HG03064 (cell line): ENCODE results near the gene PGPEP1.
"Not testable (repeated sequence)": the region's sequence is repeated elsewhere in the genome, so short reads cannot be mapped to it uniquely, and the experiment has no call there.

Source experiments
- ATAC-seq: cut with Tn5 transposase; IDR thresholded peaks from one replicate; pipeline ENCODE4 v1.9.1; 2021; ENCODE audit warnings: low read depth; ENCODE audit not compliant: unreplicated experiment

Gene PGPEP1

DNA sequence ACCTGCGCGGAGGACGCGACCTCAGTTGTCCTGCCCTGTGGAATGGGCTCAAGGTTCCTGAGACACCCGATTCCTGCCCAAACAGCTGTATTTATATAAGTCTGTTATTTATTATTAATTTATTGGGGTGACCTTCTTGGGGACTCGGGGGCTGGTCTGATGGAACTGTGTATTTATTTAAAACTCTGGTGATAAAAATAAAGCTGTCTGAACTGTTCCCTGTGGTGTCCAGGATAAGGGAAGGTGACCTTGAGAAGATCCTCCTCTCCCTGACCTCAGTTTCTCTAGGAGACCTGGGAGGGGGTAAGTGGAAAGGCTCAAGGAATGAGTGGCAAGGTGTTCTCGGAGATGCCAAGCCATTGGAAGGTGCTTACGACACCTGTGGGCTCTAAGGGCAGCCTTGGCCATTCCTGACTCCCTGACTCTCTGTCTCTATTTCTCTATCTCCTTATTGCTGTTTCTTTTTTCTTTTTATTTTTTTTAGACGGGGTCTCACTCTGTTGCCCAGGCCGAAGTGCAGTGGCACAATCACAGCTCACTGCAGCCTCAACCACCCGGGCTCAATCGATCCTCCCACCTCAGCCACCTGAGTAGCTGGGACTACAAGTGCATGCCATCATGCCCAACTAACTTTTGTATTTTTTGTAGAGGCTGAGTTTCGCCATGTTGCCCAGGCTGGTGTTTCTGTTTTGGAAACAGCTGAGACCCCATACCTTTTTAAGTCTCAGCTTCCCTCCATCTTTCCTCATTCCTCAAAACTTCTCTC lies 48.7 kb downstream of the PGPEP1 start:
- no peak for ATAC-seq

GRCh38 chr19:18389726-18390064 lies 49.3 kb downstream of the PGPEP1 start:
- no peak for ATAC-seq

DNA sequence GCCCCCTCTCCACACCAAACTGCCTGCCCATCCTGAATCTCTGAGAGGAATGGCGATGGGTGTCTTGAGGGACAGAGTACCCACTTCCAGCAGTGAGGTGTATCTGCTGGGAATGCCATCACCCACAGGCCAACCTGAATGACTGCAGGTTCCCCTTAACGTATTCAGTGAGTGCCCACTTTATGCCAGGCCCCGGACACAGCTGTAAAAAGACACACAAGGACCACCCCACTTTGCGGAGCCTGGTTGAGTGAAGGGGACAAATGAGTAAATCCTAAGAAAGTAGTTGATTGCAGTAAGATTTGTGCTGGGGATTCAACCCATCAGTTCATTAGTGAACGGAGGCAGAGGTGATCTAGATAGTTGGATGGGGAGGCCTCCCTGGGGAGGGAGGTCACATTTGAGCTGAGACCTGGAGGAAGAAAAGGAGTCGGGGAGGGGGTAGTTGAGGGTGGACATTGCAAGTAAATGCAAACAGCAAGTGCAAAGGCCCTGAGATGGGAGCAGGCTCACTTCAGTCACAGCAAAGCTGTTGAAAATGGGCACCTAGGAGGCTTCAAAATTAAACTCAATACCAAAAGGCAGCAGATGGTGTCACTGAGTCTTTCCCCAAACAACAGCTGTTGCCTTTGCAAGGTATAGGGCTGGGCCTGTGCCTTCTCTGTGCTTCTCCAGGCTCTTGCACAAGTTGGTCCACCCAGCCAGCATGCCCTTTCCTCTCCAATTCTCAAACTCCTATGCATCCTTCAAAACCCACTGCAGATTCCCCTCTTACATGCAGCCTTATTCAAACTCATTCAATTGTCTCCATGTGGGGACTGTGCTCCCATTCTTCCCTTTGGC lies 49.9 kb downstream of the PGPEP1 start:
- no peak for ATAC-seq

GRCh38 chr19:18391509-18392075 lies 51.2 kb downstream of the PGPEP1 start:
- ATAC-seq, result no peak

DNA sequence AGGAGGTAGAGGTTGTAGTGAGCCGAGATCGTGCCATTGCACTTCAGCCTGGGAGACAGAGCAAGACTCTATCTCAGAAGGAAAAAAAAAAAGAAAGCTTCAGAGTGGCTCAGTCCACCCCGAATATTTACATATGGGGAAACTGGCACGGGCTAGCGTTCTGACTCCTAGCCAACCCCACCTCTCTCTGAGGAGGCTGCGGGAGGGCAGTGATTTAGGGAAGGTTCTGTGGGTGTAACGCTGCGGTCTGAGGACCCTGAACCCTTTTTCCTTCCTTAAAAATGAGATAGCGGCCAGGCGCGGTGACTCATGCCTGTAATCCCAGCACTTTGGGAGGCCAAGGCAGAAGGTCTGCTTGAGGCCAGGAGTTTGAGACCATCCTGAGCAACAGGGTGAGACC lies 52.0 kb downstream of the PGPEP1 start:
- no peak for ATAC-seq

DNA sequence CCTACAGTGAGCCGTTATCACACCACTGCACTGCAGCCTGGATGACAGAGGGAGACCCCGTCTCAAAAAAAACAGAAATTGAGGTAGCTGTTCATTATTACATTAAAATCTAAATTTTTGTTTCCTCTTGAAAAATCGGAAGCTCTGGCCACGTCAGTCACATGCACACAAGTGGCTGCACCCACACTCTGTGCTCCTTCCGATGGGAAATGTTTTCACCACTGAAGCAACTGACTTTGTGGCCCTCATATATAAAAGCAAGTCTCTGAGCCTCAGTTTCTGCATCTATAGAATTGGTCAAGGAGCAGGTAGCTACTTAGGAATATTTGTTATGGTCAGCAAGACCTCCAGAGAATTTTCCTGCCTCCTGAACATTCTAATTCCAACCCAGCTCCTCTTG lies 52.5 kb downstream of the PGPEP1 start:
- ATAC-seq, result no peak

GRCh38 chr19:18393836-18394235 lies 53.4 kb downstream of the PGPEP1 start:
- no peak for ATAC-seq

- no peak for ATAC-seq
Observed at GRCh38 chr19:18396471-18397241, 56.3 kb downstream of the PGPEP1 start.

DNA sequence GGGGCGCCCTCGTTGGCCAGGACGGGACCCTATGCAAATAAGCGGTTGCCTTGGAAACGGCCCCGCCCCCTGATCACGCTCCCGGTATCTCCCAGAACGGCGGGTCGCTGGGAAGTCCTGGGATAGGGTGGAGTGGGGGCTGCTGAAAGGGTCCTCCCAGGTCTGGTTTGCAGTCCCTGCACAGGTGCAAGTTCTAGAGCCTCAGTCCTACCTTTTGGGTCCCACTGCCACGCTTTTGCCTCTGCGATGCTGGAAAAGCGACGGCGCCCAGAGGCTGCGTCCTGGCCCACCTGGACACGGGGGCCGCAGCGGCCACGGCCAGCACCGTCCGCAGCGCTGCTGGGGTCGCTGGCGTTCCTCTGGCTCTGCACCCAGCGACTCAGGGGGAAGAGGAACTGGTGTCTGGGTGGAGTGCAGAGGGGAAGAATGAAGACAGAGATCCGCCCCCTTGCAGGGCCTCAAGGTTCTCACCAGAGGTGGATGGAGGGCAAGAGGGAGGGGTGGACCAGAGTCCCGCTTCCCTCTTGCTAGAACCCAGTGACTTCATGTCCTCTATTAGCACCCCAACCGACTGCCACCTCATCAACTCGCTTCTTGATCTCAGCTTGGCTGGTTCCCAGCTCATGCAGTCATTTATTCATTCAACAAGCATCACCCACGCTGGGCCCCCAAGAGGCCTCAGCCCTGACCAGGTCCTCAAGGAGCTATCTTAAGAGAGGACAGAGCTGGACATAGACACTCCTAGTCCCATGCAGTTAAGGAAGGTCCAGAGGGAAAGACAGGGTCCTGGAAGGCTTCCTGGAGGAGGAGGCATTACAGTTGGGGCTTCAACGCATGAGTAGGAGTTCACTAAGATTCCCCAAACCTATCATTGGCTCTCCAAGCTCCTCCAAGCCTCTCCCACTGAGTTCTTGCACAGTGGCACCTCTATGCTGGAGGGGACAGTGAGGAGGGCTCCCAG lies 57.1 kb downstream of the PGPEP1 start, which contains the start of gene LRRC25:
TSS of gene LRRC25 (minus strand) at position 381 of the 961 bp plus-strand sequence. CDS start 659 bp downstream, outside the sequence.
- ATAC-seq, result no peak

DNA sequence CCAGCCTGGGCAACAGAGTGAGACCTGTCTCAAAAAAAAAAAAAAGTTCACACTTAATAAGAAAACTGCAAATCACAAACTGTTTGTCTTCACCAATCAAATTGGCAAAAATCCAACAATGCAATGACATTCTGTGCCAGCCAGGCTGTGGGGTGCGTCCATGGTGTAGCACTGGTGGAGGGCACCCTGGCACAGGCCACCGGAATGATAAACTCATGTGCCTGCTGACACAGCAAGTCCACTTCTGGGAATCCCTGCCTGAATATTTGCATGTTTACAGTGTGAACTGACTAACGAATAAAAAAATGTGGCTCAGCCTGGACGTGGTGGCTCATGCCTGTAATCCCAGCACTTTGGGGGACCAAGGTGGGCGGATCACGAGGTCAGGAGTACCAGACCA lies 58.6 kb downstream of the PGPEP1 start:
- ATAC-seq, result no peak

- ATAC-seq, result no peak
Observed at GRCh38 chr19:18401580-18402112, 61.2 kb downstream of the PGPEP1 start.

DNA sequence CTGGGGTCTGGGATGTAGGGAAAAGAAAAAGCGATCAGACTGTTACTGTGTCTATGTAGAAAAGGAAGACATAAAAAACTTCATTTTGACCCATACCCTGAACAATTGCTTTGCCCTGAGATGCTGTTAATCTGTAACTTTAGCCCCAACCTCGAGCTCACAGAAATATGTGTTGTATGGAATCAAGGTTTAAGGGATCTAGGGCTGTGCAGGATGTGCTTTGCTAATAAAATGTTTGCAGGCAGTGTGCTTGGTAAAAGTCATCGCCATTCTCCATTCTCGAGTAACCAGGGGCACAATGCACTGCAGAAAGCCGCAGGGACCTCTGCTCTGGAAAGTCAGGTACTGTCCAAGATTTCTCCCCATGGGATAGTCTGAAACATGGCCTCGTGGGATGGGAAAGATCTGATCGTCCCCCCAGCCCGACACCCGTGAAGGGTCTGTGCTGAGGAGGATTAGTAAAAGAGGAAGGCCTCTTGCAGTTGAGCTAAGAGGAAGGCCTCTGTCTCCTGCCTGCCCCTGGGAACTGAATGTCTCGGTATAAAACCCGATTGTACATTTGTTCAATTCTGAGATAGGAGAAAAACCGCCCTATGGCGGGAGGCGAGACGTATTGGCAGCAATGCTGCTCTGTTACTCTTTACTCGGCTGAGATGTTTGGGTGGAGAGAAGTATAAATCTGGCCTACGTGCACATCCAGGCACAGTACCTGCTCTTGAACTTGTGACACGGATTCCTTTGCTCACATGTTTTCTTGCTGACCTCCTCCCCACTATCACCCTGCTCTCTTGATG lies 62.3 kb downstream of the PGPEP1 start:
- ATAC-seq, result not testable (repeated sequence)

- ATAC-seq, result not testable (repeated sequence)
Observed at GRCh38 chr19:18405754-18406153, 65.4 kb downstream of the PGPEP1 start.

GRCh38 chr19:18406749-18407148 lies 66.4 kb downstream of the PGPEP1 start:
- no peak for ATAC-seq

DNA sequence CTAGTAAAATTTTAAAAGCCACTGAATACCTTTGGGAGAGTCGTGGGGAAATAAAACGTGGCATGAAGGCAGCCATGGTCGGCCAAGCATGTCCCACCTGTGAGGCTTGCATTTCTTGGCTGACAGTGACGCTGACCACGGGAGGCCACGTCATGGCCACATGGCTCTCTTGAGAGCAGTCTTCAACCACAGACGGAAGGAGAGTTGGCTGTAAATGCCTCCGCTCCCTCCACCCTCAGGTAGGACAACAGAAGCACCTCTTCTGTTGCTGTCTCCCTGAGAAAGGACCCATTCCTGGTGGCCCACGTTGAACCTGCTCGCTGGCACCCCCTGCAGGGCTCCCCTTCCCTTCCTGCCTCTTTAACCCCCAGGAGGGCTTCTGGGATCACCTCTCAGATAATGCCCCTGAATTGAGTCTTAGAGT lies 67.7 kb downstream of the PGPEP1 start:
- no peak for ATAC-seq

DNA sequence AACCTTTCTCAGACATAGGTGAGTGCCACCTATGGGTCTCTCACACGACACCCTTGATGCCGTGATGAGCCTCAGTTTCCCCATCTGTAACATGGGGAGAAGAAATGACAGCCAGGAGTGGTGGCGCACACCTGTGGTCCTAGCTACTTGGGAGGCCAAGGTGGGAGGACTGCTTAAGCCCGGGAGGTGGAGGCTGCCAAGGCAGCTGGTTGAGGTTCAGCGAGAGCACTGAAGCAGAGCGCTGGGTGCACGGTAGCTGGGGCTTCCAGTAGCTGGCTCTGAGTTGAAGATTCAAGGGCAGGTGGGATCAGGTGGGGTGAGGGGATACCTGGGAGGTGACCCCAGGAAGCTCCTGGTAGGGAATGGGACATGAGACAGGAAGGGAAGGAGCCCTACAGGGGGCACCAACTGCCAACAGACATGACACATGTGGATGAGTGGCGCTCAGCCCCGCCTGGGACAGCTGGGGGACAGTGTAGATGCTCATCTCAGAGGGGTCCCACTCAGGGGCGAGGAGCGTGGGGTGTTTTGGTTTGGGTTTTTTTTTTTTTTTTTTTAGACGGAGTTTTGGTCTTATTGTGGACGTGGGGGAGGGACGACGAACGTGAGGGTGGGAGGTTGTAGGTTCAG lies 72.3 kb downstream of the PGPEP1 start:
- no peak for ATAC-seq

- ATAC-seq, result no peak
Observed at GRCh38 chr19:18414504-18415177, 74.2 kb downstream of the PGPEP1 start.
